Fibroblast of mammary gland (primary cell): ENCODE data around the gene HOXA4.

Experiments
- DNase-seq: peaks from one replicate; pipeline ENCODE4 v3.0.0-alpha.2; 2010; ENCODE audit warnings: low read depth
- H3K4me3 ChIP-seq: 2 replicates; pipeline ENCODE4 v1.5.1; 2011; ENCODE audit warnings: low read depth, mild to moderate bottlenecking, low read length, moderate library complexity; ENCODE audit not compliant: control insufficient read depth
- CTCF ChIP-seq: conservative IDR thresholded peaks from 2 replicates; pipeline ENCODE4 v1.5.1; 2011; ENCODE audit warnings: low read depth, low read length, inconsistent platforms; ENCODE audit not compliant: control insufficient read depth, insufficient read depth

Gene HOXA4

GRCh38 chr7:27093184-27093895 is 37.2 kb downstream of the HOXA4 start:
- no peak for DNase-seq
- TF ChIP-seq CTCF: no peak
- H3K4me3 ChIP-seq: no peak overlapping the region

DNA sequence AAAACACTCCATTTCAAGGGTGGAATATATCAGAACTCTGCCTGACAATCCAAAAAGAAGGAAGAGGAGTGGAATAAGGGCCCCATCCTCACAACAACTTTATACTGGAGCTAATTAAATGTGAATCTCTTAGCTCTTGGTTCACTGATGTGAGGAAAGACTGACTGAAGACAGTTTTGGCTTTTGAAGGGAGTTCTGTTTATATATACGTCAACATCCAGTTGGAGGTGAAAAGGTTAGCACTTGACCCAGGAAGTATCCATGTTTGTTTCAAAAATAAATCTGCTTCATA is 37.8 kb downstream of the HOXA4 start:
- H3K4me3 ChIP-seq: no peak overlapping the region
- TF ChIP-seq CTCF: no peak
- DNase-seq: no peak

DNA sequence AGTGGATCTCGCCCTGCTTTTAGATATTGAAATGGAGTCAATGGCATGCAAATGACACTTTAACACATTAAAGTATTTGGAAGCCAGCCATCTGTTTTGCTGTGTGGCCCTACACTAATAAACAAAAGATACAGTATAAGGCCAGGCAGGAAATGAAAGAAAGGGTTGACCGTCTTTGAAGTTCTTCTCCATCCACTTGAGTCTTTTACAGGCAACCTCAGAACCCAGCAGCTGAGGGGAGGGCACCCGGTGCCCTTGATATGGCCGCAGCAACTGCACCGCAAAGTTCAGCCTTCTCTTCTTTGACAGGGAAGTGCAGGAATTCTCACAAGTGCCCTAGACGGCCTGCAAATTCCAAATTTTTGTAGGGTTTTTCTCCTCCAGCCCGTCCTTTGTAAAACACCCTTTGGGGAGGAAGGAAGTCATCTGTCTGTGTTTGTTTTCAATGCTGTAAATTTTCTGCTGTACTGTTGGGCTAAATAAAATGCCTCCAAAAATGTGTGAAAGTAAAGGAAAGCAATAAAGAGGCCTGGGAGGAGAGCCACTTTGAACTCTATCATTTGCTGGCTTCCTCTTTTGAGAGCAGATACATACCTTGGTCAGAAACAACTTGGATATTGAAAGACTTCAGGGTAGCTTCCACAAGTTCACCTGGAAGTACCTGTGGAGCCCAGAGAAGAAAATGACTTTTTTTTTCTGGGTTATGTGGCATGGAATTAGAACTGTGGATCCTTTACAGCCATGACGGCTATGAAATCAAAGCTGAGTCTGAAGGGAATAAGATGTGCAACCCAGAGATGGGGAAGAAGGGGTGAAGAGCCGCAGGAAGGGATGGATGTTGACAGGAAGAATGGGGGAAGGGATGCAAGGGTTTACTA is 38.4 kb downstream of the HOXA4 start:
- no peak for TF ChIP-seq CTCF

GRCh38 chr7:27091105-27091504 is 39.5 kb downstream of the HOXA4 start:
- no peak for DNase-seq
- H3K4me3 ChIP-seq: no peak overlapping the region
- no peak for TF ChIP-seq CTCF

More for the DNA sequence above, 38.4 kb downstream of the HOXA4 start:
- H3K4me3 ChIP-seq: no peak overlapping the region
- no peak for DNase-seq

DNA sequence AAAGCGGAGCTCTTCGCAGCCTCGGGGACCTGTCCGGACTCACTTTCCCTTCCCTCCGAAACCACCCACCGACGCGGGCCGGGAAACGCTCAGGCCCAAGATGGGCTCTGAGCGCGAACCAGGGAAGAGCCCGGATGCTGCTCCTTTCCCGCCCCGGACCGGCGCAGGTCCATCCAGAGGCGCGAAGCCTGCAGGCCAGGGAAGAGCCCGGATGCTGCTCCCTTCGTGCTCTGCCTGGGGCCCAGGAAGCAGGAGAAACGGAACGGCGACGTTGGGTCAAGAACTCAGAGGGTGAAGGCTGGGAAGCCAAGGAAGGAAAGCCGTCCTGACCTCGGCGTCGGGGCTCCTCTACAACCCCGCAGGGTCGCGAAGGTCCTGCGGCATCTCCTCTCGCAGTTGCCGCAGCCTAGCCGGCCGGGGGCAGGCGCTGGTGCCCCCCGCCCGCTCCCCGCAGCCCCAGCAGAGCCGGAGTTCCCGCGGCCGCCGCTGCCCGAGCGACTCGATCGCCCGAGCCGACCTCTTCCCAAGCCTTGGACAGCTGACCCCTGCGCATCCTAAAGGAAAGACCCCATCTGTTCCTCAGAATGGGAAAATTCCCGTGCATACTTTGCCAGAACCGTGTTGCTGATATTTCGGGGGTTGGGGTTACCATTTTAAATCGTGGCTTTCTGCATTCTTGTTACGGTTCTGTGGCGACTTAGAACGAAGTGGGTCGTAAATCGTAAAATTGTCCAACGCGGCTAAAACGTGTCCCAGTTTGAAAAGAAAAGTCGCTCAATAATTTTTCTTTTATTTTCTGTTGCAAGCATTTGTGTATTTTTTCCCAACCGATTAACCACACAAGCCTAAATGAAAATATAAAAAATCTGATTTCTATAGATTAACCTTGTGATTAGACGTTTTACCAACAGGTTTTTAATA is 42.3 kb downstream of the HOXA4 start:
- no peak for DNase-seq
- H3K4me3 ChIP-seq: no peak overlapping the region
- no peak for TF ChIP-seq CTCF

DNA sequence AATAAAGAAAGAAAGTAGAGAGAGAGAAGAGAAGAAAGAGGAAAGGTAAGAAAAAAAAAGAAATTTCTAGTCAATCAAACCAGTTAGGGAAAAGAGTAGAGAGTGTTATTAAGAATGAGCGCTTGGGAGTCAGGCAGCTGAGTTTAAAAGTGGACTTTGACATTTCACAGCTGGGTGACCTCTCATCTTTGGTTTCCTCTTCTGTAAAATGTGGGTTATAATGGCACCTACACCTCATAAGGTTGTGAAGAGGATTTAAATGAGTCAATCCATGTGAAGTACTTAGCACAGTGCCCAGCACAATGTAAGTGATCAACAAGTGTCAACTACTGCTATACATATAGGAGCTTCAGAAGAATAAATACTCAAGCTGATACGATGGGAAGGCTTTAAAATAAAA is 46.9 kb downstream of the HOXA4 start:
- no peak for DNase-seq
- no peak overlapping the region for H3K4me3 ChIP-seq
- no peak for TF ChIP-seq CTCF
